ENCODE measurements around the gene FUNDC2.

- TF ChIP-seq CTCF (IDR thresholded peaks at IDR 0.05) (no peak), POLR2A (IDR thresholded peaks at IDR 0.05) (no peak)
Measured at GRCh38 chrX:155108427-155108826, 81.8 kb downstream of the FUNDC2 start.
